ENCODE measurements around the gene TEX38.
"Not testable (repeated sequence)": the region's sequence is repeated elsewhere in the genome, so short reads cannot be mapped to it uniquely, and the experiment has no call there.

The TEX38 gene

DNA sequence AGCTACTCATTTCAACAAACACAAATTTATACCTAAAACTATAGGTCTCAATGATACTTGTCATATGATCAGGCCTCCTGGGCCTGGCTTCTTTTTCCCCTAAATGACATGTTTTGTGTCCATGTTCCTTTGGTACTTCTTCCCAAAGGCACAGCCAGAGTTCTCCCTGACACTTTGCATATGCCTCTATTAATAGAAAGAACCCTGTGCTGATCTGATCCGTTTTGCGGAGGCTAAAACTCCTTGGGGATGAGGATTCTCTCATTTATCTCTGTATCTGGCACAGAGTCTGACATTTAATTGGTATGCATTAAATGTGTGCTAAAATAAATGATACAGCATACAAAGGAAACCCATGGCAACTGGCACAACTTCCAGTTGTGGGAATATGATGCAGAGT is 15.0 kb upstream of the TEX38 start:
- no peak for DNase-seq

DNA sequence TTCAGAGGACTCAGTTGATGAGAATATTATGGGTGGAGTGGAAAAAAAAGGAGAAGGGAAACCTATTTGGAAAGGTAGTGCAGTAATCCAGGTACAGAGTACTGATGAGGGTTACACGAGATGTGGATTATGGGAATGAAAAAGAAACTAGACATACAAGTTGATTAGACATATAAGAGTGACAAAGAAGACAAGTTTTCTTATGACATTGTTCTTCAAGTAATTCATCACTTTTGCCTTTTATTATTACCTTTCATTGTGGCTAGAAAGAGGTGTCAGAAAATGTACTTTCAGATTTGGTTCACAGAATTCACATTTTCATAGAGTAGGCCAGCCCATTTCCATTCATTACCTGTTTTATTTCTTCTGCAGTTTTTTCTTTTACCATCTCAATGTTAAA is 13.9 kb upstream of the TEX38 start:
- no peak for DNase-seq

DNA sequence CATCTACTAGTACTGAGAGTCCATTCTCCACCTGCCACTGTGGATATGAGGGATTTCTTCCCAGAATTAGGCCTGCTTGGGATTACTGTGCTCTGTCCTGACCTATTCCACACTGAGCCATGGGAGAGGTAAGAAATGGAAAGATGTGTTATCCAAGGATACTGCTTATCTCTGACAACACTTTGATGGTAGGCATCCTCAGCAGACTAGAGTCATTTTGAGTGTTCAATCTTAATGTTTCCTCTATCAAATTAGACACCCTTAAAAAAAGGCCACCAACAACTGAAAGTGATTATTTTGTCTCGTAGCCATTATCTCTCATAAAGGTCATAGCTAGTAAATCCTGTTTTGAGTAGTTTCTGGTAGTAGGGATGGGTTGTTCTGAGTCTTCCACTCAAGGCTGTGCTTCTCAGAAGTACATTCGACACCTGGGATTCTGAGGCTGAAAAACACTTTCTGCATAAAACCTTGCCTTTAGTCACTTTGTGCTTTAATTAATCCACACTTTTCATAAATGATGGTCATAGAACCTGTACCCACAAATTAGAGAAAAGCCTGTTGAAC is 12.3 kb upstream of the TEX38 start:
- no peak for DNase-seq

DNA sequence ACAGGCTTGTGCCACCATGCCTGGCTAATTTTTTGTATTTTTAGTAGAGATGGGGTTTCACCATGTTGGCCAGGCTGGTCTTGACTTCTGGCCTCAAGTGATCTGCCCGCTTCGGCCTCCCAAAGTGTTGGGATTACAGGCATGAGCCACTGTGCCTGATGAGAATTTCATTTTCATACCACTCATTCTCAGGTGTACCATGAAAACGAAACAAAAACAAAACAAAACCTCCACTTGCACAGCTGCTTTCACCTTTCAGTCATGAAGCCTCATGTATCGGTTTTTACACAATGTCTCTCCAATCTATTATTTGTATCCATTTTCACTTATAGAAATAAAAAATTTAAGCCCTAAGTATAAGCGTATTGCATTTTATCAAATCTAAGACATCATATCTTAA is 11.5 kb upstream of the TEX38 start:
- not testable (repeated sequence) for DNase-seq

DNA sequence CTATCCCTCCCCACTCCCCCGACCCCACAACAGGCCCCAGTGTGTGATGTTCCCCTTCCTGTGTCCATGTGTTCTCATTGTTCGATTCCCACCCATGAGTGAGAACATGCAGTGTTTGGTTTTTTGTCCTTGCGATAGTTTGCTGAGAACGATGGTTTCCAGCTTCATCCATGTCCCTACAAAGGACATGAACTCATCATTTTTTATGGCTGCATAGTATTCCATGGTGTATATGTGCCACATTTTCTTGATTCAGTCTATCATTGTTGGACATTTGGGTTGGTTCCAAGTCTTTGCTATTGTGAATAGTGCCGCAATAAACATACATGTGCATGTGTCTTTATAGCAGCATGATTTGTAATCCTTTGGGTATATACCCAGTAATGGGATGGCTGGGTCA is 8.7 kb upstream of the TEX38 start:
- DNase-seq = not testable (repeated sequence)

DNA sequence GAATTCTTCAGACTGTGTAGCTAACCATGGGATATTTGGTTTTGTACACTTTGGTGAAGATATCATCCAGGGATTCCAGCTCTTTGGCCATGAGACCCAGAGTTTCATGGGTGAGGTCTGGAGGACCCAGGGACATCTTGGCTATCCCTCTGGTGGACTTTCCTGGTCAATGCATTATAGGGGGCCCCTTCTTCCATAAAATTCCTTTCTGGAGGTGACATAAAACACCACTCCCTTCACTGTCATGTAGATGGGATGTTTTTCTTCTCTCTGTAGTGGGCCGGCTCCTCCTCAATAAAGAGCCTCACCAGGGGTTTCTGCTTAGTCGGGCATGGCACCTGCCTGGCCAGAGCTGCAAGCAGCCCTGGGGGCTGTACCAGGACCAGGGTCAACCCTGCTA is 5.7 kb upstream of the TEX38 start:
- no peak for DNase-seq

DNA sequence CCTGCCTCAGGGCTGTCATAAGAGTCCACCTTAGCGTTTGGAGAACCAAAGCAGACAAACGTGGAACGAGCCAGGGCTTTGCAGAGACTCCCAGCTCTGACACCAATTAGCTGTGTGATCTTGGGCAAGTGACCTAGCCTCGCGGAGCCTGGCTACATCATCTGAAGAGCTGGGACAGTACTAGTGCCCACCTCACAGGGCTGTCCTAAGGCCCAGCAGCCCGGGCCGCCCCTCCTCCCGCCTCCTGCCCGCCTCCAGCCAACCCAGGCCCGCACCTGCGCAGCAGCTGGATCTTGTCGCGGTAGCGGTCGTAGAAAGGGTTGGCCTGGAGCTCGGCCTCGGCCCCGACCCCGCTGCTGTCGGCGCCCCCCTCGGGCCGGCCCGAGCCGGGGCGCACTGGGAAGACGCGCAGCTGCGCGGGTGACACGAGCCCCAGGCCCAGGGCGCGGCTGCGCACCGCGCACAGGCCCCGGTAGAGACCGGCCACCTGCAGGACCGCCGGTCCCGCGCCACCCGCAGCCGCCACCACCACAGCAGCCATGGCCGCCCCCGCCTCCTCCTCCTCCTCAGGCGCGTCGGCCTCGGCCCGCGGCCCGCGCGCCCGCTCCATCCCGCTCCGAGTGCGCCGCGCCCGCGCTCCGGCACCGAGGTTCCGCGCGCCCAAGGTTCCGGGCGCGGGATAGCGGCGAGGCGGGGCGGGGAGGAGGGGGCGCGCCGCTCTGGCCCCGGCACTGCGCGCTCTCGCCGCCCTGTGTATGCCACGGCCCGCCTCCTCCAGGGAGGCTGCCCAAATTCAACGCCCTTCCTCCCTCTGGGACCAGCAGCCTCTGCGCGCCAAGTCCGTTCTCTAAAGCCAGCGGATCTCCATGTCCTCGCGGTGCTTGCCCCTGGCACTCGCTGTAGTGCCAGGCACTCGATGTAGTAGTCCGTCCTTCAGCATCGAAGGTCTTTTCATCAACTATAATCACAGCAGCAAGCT is 3.6 kb upstream of the TEX38 start, which contains the start of gene ATPAF1:
ATPAF1 (minus strand) TSS at position 583 of the 979 bp plus-strand sequence; CDS start at position 541, 42 bp downstream.
- peak; percentile 61 for DNase-seq

DNA sequence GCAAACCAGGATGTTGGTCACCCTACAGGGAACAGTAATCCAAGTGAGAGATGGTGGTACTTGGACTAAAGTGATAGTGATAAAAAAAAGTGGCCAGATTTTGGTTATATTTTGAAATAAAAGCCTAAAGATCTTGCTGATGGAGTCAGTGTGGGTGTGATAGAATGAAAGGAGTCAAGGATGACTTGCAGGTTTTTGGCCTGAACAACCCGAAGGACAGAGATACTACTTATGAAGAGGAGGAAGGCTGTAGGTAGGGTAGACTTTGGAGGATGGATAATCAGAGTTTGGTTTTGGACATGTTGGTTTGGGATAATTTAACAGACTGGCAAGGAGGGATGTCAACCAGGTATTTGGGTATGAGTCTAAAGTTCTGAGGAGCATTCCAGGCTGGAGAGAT is 1.5 kb upstream of the TEX38 start:
- no peak for DNase-seq

DNA sequence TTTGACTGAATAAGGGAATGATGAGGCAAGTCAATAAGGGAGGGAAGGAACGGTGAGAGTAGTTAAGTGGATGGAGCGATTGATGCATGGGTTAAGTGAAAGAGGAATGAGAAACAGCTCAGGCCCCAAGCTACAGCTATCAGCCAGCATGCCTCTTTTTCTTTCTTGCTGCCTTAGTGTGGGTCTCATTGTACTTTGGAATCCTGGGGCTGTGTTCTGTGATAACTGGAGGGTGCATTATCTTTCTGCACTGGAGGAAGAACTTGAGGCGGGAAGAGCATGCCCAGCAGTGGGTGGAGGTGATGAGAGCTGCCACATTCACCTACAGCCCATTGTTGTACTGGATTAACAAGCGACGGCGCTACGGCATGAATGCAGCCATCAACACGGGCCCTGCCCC is 1.0 kb downstream of the TEX38 start:
- no peak for DNase-seq

DNA sequence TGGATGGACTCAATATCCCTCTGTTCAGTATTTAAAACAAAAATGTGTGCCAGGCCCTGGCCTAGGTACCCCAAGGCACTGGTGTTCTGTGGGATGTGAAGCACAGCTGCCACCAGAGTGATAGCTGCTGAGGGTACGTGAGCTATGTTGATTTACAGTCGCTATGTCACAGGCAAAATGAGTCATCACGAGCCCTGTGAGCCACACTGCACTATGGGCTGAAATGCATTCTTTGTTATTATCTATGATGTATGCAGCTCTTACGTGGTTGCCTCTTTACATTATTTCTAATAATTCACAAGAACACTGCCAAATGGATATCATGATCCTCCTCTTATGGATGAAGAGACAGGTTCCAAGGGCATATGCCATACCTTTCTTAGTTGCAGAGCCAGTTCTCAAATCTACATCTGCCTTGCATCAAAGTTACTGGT is 2.1 kb downstream of the TEX38 start:
- DNase-seq = no peak

DNA sequence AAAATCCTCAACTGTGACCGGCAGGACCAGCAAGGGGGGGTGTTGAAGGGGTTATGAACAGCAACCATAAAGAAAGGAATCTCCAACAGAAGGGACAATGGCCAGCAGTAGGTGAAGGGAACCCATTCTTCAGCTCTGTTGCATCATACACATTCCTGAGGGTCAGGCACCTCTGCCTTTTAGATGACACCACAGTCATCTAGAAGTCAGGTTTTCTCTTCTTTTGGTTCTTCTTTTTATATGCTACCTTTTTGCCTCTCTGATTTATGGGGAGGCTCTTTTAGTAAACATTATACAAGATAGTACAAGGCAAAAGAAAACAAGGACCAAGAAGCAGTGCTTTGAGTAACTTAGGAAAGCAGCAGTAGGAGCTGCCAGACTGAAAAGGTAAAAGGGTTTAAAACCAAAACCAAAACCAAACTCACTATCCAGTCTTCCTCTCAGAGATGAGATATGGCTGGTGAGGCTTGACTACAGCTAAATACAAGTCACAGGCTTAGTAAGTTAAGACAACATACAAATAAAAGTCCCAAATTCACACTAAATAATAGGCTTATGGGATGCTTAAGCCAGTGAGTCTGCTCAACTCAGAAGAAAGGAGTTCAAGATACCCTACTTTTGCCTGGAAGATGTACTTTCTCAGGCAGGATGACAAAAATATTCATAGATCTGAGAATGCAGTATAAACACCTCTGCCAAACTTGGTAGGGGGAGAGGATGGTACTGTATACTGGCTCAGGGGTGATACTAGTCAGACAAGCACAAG is 4.1 kb downstream of the TEX38 start:
- no peak for DNase-seq

DNA sequence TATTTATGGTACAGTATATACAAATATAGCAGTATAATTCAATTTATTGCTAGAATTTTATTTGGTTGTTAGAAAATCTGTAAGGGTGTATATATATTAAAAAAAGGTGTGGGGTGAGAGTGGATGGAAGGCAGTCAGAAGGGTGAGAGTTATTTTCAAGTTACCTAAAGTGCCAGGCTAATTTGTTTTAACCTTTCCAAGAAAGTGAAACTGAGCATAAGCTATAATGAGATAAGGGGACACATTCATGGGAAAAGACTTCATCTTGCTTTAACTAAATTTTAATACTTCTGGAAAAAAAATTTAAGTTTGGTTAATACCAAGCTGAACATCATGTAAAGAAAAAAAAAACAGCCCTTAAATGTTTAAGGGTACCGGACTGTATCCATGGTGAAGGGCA is 4.9 kb downstream of the TEX38 start:
- DNase-seq = no peak

DNA sequence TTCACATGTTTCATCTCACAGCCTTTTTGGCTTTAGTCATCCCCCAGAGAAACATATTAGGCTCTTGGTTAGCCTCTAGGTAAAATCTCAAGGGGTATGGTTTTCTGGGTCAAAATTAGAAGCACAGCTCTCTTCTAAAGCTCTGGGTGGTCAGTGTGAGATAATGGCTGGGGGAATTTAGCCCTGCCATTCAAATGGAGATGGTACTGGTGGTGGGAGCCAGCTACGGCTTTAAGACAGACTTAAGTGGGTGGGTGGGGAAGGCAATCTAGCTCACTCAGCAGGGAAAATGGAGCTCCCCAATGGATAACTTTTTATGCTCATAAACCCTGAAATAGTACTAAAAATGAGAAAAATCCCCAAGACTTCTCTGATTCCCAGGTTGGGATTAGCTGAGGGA is 5.7 kb downstream of the TEX38 start:
- DNase-seq = no peak

DNA sequence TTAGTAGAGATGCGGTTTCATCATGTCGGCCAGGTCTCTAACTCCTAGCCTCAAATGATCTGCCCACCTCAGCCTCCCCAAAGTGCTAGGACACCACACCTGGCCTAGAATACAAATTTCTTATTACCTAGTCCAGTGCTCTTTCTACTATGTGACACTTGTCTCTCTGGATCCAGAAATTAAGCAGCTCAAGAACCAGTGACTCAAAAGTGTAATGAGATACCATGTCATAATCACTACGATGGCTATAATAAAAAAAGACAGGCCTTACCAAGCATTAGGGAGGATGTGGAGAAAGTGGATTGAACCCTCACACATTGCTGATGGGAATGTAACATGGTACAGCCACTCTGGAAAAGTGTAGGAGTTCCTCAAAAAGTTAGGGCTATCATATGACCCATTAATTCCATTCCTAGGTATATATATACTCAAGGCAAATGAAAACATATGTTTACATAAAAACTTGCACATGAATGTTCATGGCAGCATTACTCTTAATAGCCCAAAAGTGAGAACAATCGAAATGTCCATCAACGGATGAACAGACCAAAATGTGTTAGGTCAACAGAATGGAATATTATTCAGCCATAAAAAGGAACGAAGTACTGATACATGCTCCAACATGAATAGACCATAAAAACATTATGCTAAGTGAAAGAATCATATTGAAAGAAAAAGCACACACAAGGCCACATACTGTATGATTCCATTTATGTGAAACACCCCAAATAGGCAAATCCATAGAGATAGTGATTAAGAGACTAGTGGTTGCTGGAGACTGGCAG is 8.3 kb downstream of the TEX38 start:
- no peak for DNase-seq

DNA sequence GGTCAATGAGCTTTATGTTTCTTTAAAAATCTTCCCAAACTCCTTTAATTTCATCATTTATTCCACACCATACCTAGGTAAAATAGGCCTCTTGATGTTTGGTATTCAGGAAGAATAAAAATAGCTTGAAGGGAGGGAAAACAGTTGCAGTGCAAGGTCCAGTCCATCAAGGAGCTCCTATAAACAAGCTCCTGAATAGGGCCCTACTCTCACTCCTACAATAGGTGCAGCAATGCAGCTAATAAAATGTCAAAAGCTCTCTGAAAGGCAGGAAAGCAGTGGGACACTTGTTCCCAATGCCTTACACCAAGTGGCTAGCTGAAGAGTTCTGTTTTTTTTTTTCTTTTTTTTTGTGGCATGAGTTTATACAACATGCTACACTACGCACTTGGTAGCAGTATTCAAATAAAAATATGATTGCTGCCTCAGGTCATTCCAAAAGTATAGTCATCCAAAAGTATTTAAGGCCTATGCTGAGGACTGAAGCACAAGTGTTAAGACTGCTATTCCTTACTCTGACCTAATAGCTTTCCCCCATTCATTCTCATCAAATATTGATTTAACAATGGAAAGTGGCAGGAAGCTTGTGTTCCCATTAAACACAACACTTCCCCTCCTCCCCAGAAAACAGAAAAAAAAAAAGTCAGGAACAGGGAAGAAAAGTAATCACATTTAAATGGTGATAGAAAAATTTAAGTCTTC is 9.8 kb downstream of the TEX38 start:
- no peak for DNase-seq

DNA sequence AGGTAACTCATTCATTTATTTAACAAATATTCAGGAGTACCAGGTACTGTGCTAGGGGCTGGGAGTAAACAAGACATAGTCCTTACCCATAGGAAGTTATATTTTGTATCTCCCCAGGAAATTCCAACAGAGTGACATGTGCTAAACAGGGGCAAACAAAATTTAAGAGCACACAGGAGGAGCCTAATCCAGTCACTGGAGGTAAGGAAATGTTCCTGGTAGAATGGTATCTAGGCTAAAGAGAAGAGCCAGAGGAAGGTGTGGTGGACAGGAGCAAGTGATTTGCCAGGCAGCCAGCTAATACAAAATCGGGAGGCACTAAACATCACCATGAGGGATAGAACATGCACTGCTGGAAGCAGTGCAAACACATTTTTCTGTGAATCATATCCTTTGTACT is 10.4 kb downstream of the TEX38 start:
- DNase-seq = no peak

DNA sequence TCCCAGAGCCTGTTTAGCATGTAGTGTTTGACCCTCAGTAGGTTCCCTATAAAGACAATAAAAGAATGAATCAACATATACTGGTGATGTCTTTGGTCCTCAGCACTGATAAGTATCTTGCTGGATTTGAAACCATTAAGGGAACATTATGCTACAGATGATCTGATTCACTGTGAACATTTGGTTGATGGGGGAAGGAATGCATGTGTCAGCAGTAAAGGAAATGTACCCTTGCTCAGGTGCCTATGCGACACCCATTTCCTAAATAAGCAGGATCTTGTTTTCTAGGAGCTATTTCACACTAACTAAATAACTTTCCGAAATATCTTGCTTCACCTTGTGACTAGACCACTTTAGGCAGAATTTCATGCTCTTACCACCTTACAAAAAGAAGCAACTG is 13.0 kb downstream of the TEX38 start:
- no peak for DNase-seq

DNA sequence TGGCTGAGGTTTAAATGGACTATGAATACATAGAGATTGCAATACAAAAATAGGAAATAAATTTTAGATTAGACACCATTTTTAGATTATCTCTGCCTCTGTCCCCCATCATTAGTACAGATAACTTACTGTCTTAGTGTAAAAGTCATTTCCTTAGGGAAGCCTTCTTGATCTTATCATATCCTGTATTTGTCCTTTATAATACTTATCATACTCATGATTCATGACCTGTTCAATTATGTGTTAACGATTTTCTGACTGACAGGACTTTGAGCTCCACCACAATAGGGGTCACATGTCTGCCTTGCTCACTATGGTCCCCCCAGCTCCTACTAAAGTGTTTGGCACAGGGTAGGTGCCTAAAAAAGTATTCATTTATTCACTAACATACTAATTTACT is 14.6 kb downstream of the TEX38 start:
- no peak for DNase-seq

DNA sequence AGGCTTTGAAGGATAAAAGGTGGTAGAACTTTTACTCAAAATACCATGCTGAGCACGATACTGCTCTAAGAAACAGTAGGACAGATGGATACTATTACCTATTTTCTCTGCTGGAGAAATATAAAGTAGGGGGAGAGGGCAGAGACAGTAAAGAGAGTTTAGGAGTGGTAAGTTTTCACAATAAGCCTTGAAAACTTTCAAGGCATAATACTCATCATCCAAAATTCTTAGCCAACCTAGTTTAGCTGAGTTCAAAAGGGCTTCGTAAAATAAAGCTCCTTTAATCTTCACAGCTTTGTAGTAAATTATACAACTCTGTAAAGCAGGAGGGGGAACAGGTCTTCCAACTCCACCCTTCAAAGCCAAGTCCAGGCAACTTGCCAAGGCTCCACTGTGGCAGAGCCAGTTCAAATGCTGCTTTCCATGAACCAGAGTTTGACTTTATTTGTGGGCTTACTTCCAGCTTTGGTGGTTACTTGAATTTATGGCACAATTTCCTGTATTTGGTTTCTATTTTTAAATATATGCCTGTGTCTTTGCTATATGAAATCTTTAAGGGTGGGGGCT is 15.5 kb downstream of the TEX38 start:
- no peak for DNase-seq

DNA sequence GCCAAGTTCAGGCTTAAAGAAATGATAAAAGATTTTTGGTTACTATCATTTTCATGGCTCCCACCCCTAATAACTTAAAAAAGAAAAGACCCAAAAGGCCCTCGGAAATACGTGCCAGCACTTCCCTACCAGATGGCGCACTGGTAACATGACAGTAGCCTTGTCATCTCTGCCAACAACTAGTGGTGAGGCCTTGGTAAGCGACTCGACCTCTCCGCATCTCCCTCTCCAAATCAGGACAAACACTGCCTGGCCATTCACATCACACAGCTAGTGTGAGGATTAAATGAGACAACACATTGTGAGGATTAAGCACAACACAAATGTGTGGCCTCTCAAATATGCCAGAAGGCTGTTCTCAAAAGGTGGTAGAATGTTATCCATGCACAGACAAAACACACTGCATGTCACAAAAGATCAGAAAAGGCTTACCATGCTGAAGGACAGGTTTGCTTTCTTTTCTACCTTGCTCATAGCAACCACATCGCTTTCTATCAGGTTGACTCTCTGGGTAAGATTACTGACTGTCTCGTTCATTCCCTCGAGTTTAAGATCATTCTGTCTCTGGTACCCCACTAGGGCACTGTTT is 16.4 kb downstream of the TEX38 start:
- no peak for DNase-seq

DNA sequence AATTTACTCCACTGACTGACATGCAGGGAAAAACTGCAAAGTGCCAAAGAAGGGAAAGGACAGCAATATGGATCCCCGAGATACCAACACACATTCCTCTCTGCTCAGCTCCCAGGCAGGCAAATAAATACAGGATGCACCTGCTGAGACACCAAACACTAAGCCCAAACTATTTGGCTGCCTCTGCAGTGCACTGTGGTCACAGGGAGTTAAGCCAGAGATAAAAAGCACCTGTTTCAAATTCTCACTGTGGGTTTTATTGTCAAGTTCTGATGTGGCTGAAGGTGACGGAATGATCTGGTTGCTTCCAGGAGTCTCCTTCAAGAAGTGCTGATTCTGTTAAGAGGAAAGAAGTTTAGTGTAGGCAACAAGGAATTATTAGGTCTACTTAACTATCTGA is 17.7 kb downstream of the TEX38 start:
- DNase-seq = no peak
